DMS53 (cell line): ENCODE measurements around the gene OR2B6.

ENCODE experiments used
- DNase-seq: peaks from one replicate; lab custom pipeline; 2025; lab: John Stamatoyannopoulos, UW

OR2B6 gene

GRCh38 chr6:28000351-28001045 is 43.5 kb downstream of the OR2B6 start:
- DNase-seq, result peak; percentile 5

- no peak for DNase-seq
These were observed 44.3 kb downstream of the OR2B6 start for GRCh38 chr6:28001351-28001750.

- DNase-seq, result no peak
These were observed 44.7 kb downstream of the OR2B6 start for GRCh38 chr6:28001751-28002150.

GRCh38 chr6:28002161-28002560 is 45.1 kb downstream of the OR2B6 start:
- DNase-seq, result peak; percentile 73

- peak; percentile 89 for DNase-seq
These were observed 46.0 kb downstream of the OR2B6 start for GRCh38 chr6:28003059-28003458.

GRCh38 chr6:28003661-28004060 is 46.6 kb downstream of the OR2B6 start:
- peak; percentile 51 for DNase-seq

- DNase-seq, result no peak
These were observed 47.5 kb downstream of the OR2B6 start for GRCh38 chr6:28004350-28005151.

GRCh38 chr6:28005152-28005890 is 48.3 kb downstream of the OR2B6 start:
- no peak for DNase-seq

- no peak for DNase-seq
These were observed 48.9 kb downstream of the OR2B6 start for GRCh38 chr6:28005975-28006374.
